Right lobe of liver (tissue), 6 donors: ENCODE results near the gene CDC42BPB. TPM values are rescaled to one million over a fixed set of nuclear protein-coding genes. Genes with fewer than 3 reads are reported as not detected.
"Not testable (repeated sequence)": the region's sequence is repeated elsewhere in the genome, so short reads cannot be mapped to it uniquely, and the experiment has no call there.

ENCODE experiments used
- ATAC-seq, 4 donors: fragments of 200-7000 bp; cut with Tn5 transposase; one replicate each; pipeline ENCODE4 v1.9.1; 2020; ENCODE audit warnings: mild to moderate bottlenecking in 4 of 4, moderate library complexity in 4 of 4
- DNase-seq, 3 donors: peaks; one replicate each; pipeline ENCODE4 v3.0.0-alpha.2; 2020
- H3K27ac ChIP-seq, 3 donors: fragments of 200-600 bp; one replicate each; pipeline ENCODE4 v1.8.0; 2022
- H3K27me3 ChIP-seq, 2 donors: fragments of 200-600 bp; one replicate each; pipeline ENCODE4 v1.8.0; 2022
- H3K36me3 ChIP-seq, 4 donors: fragments of 200-600 bp; sonication (generic) in 1 of 4; one replicate each; pipeline versions ENCODE4 v1.5.1 to v1.8.0; 2017 to 2022; ENCODE audit warnings: control low read depth in 1 of 4
- H3K4me1 ChIP-seq, 4 donors: fragments of 200-600 bp; sonication (generic) in 1 of 4; one replicate each; pipeline versions ENCODE4 v1.5.1 to v1.8.0; 2017 to 2022; ENCODE audit warnings: control low read depth in 1 of 4
- H3K4me3 ChIP-seq, 3 donors: fragments of 200-600 bp; one replicate each; pipeline ENCODE4 v1.8.0; 2022
- H3K9me3 ChIP-seq, 4 donors: fragments of 200-600 bp; sonication (generic) in 1 of 4; one replicate each; pipeline versions ENCODE4 v1.5.1 to v1.8.0; 2017 to 2022; ENCODE audit warnings: control low read depth in 1 of 4
- POLR2A ChIP-seq: fragments of 450-650 bp; IDR thresholded peaks from one replicate; pipeline ENCODE4 v1.6.1; 2017; ENCODE audit warnings: antibody characterized with exemption, mild to moderate bottlenecking
- WGBS: methylation state at CpG from one replicate; pipeline ENCODE4 v1.1.6; 2018; ENCODE audit warnings: low coverage, low lambda C conversion rate; ENCODE audit not compliant: insufficient coverage; ENCODE audit errors: missing lambda C conversion rate; 5-methylcytosine and 5-hydroxymethylcytosine counted together
- intact Hi-C, 2 donors: fragments of 100-400 bp; cut with DNase I; formaldehyde crosslinking; loops; one replicate each; pipeline versions ENCODE4 v1.11.2 to v1.14.1; 2022
- total RNA-seq, 6 experiments: library from RNA; depleted of rRNA in 2 of 6; stranded (reverse); fragments of >200 nt in 2 of 6; fragmentation: NEBNext Ultra II Directional in 3 of 6; extraction: Animal tissue kit (Norgen Biotek cat#: 25700) in 3 of 6; gene quantifications; one replicate each; pipeline versions ENCODE4 v1.1.0 to v1.2.4, GENCODE V29; 2016 to 2023
- TF ChIP-seq, protein P1 (sequence below), 4 donors: fragments of 200-600 bp in 3 of 4; fragments of 450-650 bp in 1 of 4; IDR thresholded peaks; one replicate each; pipeline versions ENCODE4 v1.5.1 to v1.8.0; 2016 to 2022; ENCODE audit warnings: antibody characterized with exemption in 4 of 4, mild to moderate bottlenecking in 2 of 4
- donor health status: DM: no; HTN: yes; CAD: no.
- donor health status: DM: no; HTN: no; CAD: no.
- donor health status: DM: no; HTN: no; CAD: no.
- donor health status: DM: no; HTN: yes; CAD: no.
- donor health status: DM: no; HTN: yes; CAD: no.

The CDC42BPB gene
- total RNA-seq, 6 experiments from 2014 or later, result 38.4 to 55.5 (median 43.0) TPM

DNA sequence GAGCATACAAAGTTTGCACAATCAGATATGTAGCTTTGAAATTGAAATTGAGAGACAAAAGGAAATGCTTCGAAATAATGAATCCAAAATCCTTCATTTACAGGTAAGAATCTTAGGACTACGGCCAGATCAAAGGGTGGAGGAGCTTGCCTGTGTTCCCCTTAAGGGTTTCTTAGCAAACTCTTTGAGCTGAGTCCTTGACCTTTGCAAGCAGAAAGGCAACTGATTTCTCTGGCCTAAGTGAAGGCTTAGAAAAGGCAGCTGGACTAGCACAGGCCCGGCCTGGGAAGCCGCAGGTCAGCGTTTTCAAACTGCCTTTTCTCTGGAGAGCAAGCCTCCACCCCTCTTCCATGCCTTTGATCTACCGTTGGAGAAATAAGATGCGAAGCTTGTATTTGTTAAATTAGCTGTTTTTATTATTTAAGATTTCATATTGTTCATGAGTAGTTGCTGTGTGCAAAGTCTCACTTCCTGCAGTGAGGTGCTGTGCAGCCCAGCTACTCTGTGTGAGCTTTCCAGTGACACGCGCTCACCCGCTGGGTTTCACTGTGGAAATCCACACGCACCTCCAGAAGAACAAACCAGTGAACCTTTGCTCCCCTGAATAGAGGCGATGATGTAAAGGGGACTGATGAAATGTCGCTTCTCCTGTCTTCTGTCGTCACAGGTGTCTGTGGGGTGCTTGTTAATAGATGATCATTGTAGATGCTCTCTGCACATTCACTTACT, 159.9 kb downstream of the CDC42BPB start:
- WGBS, result 89% methylated on average over 10 of the region's 14 CpGs
- Histone ChIP-seq H3K4me1 (peaks cover 0 to 14% (median 6%) of the 10 kb centered on the region in 4 donors), H3K36me3 (no peaks in the 10 kb centered on the region), H3K4me3 (no peak overlapping the region), H3K9me3 (no peaks in the 10 kb centered on the region), H3K27me3 (no peaks in the 10 kb centered on the region), H3K27ac (no peak overlapping the region)
- TF ChIP-seq POLR2A, result no peak
- TF ChIP-seq, protein P1, sequence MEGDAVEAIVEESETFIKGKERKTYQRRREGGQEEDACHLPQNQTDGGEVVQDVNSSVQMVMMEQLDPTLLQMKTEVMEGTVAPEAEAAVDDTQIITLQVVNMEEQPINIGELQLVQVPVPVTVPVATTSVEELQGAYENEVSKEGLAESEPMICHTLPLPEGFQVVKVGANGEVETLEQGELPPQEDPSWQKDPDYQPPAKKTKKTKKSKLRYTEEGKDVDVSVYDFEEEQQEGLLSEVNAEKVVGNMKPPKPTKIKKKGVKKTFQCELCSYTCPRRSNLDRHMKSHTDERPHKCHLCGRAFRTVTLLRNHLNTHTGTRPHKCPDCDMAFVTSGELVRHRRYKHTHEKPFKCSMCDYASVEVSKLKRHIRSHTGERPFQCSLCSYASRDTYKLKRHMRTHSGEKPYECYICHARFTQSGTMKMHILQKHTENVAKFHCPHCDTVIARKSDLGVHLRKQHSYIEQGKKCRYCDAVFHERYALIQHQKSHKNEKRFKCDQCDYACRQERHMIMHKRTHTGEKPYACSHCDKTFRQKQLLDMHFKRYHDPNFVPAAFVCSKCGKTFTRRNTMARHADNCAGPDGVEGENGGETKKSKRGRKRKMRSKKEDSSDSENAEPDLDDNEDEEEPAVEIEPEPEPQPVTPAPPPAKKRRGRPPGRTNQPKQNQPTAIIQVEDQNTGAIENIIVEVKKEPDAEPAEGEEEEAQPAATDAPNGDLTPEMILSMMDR (IDR thresholded peaks at IDR 0.05), result no peak
- intact Hi-C loops, result no loop called here
- no peak for ATAC-seq
- no peak for DNase-seq

DNA sequence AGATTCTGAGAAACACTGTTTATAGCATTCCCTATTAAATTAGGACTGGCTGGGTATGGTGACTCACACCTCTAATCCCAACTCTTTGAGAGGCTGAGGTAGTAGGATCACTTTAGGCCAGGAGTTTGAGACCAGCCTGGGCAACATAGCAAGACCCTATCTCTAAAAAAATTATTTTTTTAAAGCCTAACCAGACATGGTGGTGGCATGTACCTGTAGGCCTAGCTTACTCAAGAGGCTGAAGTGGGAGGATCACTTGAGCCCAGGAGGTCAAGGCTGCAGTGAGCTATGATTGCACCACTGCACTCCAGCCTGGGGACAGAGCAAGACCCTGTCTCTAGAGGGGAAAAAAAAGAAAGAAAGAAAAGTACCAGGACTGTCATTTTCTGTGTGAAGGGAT, 160.6 kb downstream of the CDC42BPB start:
- H3K27ac ChIP-seq, ATAC-seq, DNase-seq, H3K4me3 ChIP-seq, intact Hi-C loops, H3K27me3 ChIP-seq, H3K36me3 ChIP-seq, H3K9me3 ChIP-seq: not testable (repeated sequence)
- H3K4me1 ChIP-seq, result peaks cover 0 to 14% (median 6%) of the 10 kb centered on the region in 4 donors

DNA sequence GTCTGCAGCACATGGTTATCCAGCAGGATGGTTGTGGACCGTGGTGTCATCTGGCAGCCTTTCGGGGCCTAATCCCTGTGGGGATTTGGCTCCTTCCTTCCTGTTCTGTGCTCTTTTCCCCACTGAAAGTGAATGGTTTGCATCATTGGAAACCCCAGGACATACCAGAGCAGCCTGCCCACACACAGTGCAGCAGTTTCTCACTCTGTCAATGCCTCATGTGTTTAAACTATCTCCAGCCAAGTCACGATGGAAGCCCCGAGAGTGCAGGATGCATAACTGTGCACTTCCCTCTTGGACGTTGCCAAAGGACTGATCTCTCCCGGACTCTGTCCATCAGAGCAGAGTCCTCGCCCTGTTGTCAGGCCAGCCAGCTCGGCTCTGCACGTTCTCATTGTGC, 163.9 kb downstream of the CDC42BPB start:
- peaks cover 0 to 5% (median 0%) of the 10 kb centered on the region in 4 donors for H3K36me3 ChIP-seq
- ATAC-seq, result peak; percentile 95 to 97 (median 97)
- H3K27ac ChIP-seq, result peak overlapping the region in 2 of 3 donors; percentile 65 to 67

DNA sequence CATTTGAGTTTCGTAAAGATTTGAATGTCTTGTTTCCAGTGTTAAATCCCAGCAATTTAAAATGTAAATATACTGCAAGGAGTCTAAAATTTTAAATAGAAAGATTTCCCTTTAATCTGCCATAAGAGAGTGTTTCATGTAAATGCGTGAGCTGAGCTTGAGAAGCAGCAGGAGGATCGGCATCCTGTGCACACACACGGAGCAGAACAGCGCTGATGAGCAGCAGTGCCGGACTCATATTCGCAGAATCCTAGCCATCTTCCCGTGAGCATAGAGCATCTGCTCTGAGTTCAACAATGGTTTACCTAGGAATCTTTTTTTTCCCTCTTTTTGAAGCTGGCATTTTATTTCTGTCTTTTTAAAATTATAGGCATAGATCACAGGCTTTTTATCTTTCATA, 164.7 kb downstream of the CDC42BPB start:
- Histone ChIP-seq H3K9me3 (no peaks in the 10 kb centered on the region), H3K27me3 (no peaks in the 10 kb centered on the region), H3K4me3 (no peak overlapping the region), H3K36me3 (peaks cover 0 to 5% (median 0%) of the 10 kb centered on the region in 4 donors), H3K4me1 (peaks cover 0 to 14% (median 6%) of the 10 kb centered on the region in 4 donors), H3K27ac (peak overlapping the region in 2 of 3 donors; percentile 65 to 67)
- intact Hi-C loops, result no loop called here
- DNase-seq, result no peak
- WGBS, result 88% methylated on average over 7 of the region's 8 CpGs
- TF ChIP-seq POLR2A, result no peak
- TF ChIP-seq, protein P1 (IDR thresholded peaks at IDR 0.05), result no peak
- no peak for ATAC-seq

More for the DNA sequence above, 163.9 kb downstream of the CDC42BPB start:
- Histone ChIP-seq H3K27me3 (no peaks in the 10 kb centered on the region), H3K9me3 (no peaks in the 10 kb centered on the region), H3K4me1 (peaks cover 0 to 14% (median 6%) of the 10 kb centered on the region in 4 donors), H3K4me3 (no peak overlapping the region)
- TF ChIP-seq POLR2A, result peak; percentile 30
- TF ChIP-seq, protein P1 (IDR thresholded peaks at IDR 0.05), result no peak
- DNase-seq, result peak; percentile 78 to 92 (median 88)
- intact Hi-C loops, result no loop called here
- 22% methylated on average over 7 of the region's 9 CpGs for WGBS

DNA sequence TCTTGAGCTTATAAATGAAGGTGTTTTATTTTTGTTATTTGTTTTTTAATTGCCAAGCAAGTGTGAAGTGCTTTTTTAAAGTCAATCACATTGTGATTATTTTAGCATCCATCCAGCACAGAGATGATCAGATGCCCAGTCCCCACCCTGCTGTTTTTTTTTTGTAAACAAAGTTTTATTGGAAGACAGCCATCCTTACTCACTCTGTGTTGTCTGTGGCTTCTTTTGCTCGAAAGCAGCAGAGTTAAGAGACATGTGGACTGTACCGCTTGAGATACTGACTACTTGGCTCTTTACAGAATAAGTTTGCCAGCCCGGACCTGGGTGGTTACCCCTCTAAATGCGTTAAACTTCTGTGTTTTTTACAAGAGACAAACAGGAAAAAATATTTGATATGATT, 165.8 kb downstream of the CDC42BPB start:
- no peak overlapping the region for H3K4me3 ChIP-seq
- no peak for TF ChIP-seq POLR2A
- TF ChIP-seq, protein P1 (IDR thresholded peaks at IDR 0.05), result no peak
- intact Hi-C loops, result no loop called here
- H3K9me3 ChIP-seq, result no peaks in the 10 kb centered on the region
- peaks cover 0 to 5% (median 0%) of the 10 kb centered on the region in 4 donors for H3K36me3 ChIP-seq
- H3K27ac ChIP-seq, result no peak overlapping the region
- WGBS, result 50% methylated on average over 4 of the region's 4 CpGs
- H3K4me1 ChIP-seq, result peaks cover 0 to 14% (median 6%) of the 10 kb centered on the region in 4 donors
- ATAC-seq, result peak; percentile 27 to 51 (median 40)
- H3K27me3 ChIP-seq, result no peaks in the 10 kb centered on the region
- peak in 1 of 3 donors; percentile 2 for DNase-seq
